Natural killer cell treated with Interleukin-12 subunit alpha and Interleukin-12 subunit beta and Interleukin-15 and Interleukin-18, amount 100 ng/mL, for 72 hours (primary cell): ENCODE data around the gene TWIST2. TPM values are rescaled to one million over a fixed set of nuclear protein-coding genes. Genes with fewer than 3 reads are reported as not detected.
A peak's percentile ranks its signal among the peaks of the same experiment; 100 is the strongest.

Experiments used
- ATAC-seq, 2 donors: fragments of 150-1000 bp; cut with Tn5 transposase in 1 of 2; sonication (Bioruptor Pico), chemical (Tn5 transposase) in 1 of 2; 2 replicates each; pipeline ENCODE4 v1.10.0; 2021
- DNase-seq: peaks from one replicate; pipeline ENCODE4 v3.0.0; 2022; ENCODE audit warnings: low spot score
- H3K27ac Mint-ChIP-seq, 2 donors: 1 replicate in 1 of 2; 2 replicates in 1 of 2; pipeline ENCODE4 v1.8.0; 2022; ENCODE audit warnings: mixed read lengths in 2 of 2, mild to moderate bottlenecking in 1 of 2, moderate library complexity in 1 of 2
- H3K27me3 Mint-ChIP-seq, 2 donors: 1 replicate in 1 of 2; 2 replicates in 1 of 2; pipeline ENCODE4 v1.8.0; 2022; ENCODE audit warnings: mixed read lengths in 2 of 2
- H3K36me3 Mint-ChIP-seq: one replicate; pipeline ENCODE4 v1.8.0; 2022; ENCODE audit warnings: mixed read lengths
- H3K4me1 Mint-ChIP-seq, 2 donors: 1 replicate in 1 of 2; 2 replicates in 1 of 2; pipeline ENCODE4 v1.8.0; 2022; ENCODE audit warnings: low read depth in 2 of 2, mixed read lengths in 2 of 2, mild to moderate bottlenecking in 1 of 2
- H3K4me3 Mint-ChIP-seq: one replicate; pipeline ENCODE4 v1.8.0; 2022; ENCODE audit warnings: mixed read lengths
- H3K9me3 Mint-ChIP-seq: 2 replicates; pipeline ENCODE4 v1.8.0; 2022; ENCODE audit warnings: mixed read lengths
- total RNA-seq, 2 donors: library from RNA; stranded (reverse); gene quantifications; one replicate each; pipeline ENCODE4 v1.2.3, GENCODE V29; 2022

TWIST2 gene
- total RNA-seq, 2 donors from 2014 or later = not detected

DNA sequence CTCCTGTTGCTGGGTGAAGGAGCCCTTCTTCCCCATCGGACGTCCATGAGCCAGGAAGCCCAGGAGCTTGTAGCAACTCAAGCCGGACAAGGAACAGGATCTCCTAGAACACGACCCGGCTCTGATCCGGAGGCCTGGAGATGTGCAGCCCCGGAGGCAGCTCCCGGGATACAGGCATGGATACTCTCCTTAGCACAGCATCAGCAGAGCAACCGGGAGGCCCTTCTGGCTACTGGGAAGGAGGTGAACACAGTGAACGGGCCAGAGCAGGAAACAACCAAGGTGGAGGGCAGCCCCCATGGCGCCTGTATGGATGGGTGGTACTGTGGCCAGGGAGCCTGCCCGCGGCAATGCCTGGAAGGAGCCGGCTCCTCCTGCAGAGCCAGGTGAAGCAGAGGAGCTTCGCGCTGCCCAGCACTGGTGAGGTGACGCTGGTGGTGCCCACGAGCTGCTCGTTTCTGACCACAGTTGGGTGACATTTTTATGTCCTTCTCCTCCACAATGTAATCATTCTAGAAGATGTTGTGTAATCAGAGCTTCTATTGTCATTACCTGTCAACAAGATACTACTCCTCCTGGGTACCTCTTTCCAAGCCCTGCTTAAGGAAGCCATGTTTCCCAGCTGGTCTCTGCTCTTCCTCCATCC, 94.3 kb downstream of the TWIST2 start:
- Mint-ChIP-seq H3K36me3 (no peaks in the 10 kb centered on the region), H3K27ac (no peak overlapping the region), H3K4me3 (no peak overlapping the region), H3K9me3 (no peaks in the 10 kb centered on the region), H3K4me1 (no peaks in the 10 kb centered on the region), H3K27me3 (peaks cover 10 to 15% of the 10 kb centered on the region in 2 donors)
- ATAC-seq (no peak), DNase-seq (no peak)

GRCh38 chr2:238942726-238943300, 94.9 kb downstream of the TWIST2 start:
- Mint-ChIP-seq H3K27me3 (peaks cover 10 to 15% of the 10 kb centered on the region in 2 donors), H3K4me3 (no peak overlapping the region), H3K27ac (no peak overlapping the region), H3K9me3 (no peaks in the 10 kb centered on the region), H3K4me1 (no peaks in the 10 kb centered on the region), H3K36me3 (no peaks in the 10 kb centered on the region)
- no peak for DNase-seq
- no peak for ATAC-seq

GRCh38 chr2:238943338-238944067, 95.6 kb downstream of the TWIST2 start:
- Mint-ChIP-seq H3K27ac (no peak overlapping the region), H3K9me3 (no peaks in the 10 kb centered on the region), H3K4me3 (no peak overlapping the region), H3K4me1 (peaks cover 5 to 7% of the 10 kb centered on the region in 2 donors), H3K36me3 (no peaks in the 10 kb centered on the region), H3K27me3 (peaks cover 10 to 15% of the 10 kb centered on the region in 2 donors)
- ATAC-seq = no peak
- DNase-seq = no peak

DNA sequence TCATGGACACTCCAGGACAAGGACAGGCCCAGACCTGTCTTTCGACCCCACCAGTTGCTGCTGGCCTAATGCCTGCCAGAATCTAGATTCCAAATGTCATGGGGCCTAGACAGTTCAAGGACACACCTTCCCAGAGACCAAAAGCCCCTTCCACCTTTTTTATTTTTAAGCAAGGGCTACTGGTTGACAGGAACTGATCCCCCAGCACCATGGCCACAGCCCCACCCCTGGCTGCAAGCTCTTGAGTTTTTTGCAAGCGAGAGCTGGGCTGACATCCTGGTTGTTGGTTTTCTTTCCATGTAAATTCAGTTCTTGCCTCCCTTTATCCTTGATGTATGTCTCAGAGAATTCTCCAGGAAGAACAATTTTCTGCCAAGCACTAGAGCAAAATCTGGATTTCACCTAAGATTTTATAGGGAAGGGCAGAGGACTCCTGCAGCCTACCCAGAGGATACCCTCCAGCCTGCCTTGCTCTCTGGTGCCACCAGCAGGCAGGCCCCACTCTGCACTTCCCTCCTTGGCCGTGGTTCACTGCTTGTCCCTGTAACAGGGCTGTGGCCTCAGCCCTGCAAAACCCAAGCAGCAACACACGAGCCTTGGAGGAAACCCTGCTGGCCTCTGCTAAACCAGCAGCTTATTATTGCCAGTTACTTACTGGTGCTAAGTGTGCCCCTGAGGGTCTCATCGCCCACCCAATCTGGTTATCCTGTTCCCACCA, 97.7 kb downstream of the TWIST2 start:
- ATAC-seq (no peak), DNase-seq (no peak)
- Mint-ChIP-seq H3K9me3 (no peaks in the 10 kb centered on the region), H3K4me3 (no peak overlapping the region), H3K36me3 (no peaks in the 10 kb centered on the region), H3K27me3 (peaks cover 10 to 15% of the 10 kb centered on the region in 2 donors), H3K27ac (no peak overlapping the region), H3K4me1 (peaks cover 8 to 10% of the 10 kb centered on the region in 2 donors)

- no peak overlapping the region for H3K4me3 Mint-ChIP-seq
- H3K9me3 Mint-ChIP-seq = no peaks in the 10 kb centered on the region
- ATAC-seq (no peak), DNase-seq (no peak)
- H3K4me1 Mint-ChIP-seq = peaks cover 8 to 10% of the 10 kb centered on the region in 2 donors
- H3K27ac Mint-ChIP-seq = no peak overlapping the region
- no peaks in the 10 kb centered on the region for H3K36me3 Mint-ChIP-seq
- peaks cover 6 to 9% of the 10 kb centered on the region in 2 donors for H3K27me3 Mint-ChIP-seq
These were observed 98.7 kb downstream of the TWIST2 start for GRCh38 chr2:238946318-238947242.

- ATAC-seq (no peak), DNase-seq (no peak)
- Mint-ChIP-seq H3K4me1 (peaks cover 8 to 10% of the 10 kb centered on the region in 2 donors), H3K4me3 (no peak overlapping the region), H3K9me3 (no peaks in the 10 kb centered on the region), H3K27ac (no peak overlapping the region), H3K36me3 (no peaks in the 10 kb centered on the region), H3K27me3 (peaks cover 6 to 17% of the 10 kb centered on the region in 2 donors)
These were observed 99.4 kb downstream of the TWIST2 start for GRCh38 chr2:238947243-238947760.

GRCh38 chr2:238947920-238948710, 100.2 kb downstream of the TWIST2 start:
- Mint-ChIP-seq H3K27me3 (peaks cover 3 to 17% of the 10 kb centered on the region in 2 donors), H3K27ac (peak overlapping the region in 1 of 2 donors; percentile 16), H3K9me3 (no peaks in the 10 kb centered on the region), H3K4me3 (no peak overlapping the region), H3K36me3 (no peaks in the 10 kb centered on the region), H3K4me1 (peaks cover 8 to 10% of the 10 kb centered on the region in 2 donors)
- ATAC-seq (peak; percentile 44 to 54), DNase-seq (no peak)

DNA sequence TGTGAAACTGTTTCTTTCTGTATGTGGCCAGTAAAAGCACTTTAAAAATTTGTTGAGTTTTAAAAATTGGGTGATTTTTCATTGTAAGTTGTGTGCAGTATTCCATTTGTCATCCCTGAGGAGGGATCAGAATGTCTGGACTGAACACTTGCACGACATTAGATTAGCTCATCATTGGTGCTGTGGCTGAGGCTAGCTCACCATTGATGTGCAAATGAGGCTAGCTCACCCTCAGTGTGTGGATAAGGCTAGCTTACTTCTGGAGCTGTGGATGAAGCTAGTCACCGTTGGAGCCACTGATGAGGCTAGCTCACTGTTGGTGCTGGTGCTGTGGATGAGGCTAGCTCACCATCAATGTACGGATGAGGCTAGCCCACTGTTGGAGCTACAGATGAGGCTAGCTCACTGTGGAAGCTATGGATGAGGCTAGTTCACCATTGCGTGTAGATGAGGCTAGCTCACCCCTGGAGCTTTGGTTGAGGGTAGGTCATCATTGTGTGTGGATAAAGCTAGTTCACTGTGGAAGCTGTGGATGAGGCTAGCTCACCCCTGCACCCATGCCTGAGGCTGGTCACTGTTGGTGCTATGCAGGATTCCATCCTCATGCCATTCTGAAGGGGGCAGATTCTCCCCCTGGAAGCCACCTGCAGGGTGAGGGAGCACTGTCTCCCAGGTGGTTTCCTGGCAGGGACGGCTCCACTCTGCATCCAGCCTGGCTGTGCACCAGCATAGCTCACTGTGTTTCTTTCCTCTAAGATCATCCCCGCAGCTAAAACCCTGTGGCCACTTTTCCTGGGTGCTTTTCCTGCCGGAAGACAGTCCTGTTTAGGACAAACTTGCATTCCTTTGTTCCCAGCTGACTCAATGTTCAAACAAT, 101.1 kb downstream of the TWIST2 start:
- Mint-ChIP-seq H3K27ac (peak overlapping the region in 1 of 2 donors; percentile 16), H3K27me3 (peaks cover 3 to 20% of the 10 kb centered on the region in 2 donors), H3K4me1 (peaks cover 8 to 10% of the 10 kb centered on the region in 2 donors), H3K36me3 (no peaks in the 10 kb centered on the region), H3K4me3 (no peak overlapping the region), H3K9me3 (no peaks in the 10 kb centered on the region)
- ATAC-seq (no peak), DNase-seq (no peak)

DNA sequence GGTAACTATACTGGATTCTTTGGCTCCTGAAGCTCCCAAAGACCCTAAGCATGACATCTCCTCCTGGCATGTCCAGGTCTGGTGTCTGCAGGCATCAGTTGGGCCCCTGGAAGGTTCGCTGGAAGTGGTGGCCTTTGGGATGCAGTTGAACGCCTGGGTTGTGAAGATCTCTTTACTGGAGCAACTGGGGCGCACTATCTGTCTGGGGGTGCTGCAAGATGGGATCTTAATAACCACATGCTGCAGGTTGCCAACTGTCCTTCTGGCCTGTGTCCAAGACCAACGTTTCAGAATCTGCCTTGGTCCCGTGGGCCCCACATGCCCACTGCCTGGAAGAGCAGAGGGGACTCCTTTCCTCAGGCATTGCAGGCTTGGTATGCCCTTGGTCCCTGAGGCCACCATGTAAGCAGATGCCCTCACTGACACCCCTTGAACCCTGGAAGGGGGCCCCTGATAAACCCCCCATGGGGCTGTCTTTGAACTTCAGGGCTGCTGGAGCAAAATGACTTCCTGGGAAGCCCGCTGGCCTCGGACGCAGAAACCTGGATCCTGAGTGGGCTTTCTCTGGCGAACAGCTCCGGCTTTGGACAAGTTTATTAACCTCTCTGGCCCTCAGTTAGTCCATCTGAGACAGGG, 101.9 kb downstream of the TWIST2 start:
- no peak for ATAC-seq
- DNase-seq = no peak
- Mint-ChIP-seq H3K36me3 (no peaks in the 10 kb centered on the region), H3K9me3 (no peaks in the 10 kb centered on the region), H3K4me1 (peaks cover 8 to 10% of the 10 kb centered on the region in 2 donors), H3K4me3 (no peak overlapping the region), H3K27ac (no peak overlapping the region), H3K27me3 (peaks cover 6 to 23% of the 10 kb centered on the region in 2 donors)

GRCh38 chr2:238950551-238950950, 102.7 kb downstream of the TWIST2 start:
- no peak for DNase-seq
- Mint-ChIP-seq H3K27ac (no peak overlapping the region), H3K36me3 (no peaks in the 10 kb centered on the region), H3K4me3 (no peak overlapping the region), H3K9me3 (no peaks in the 10 kb centered on the region), H3K4me1 (peaks cover 8 to 10% of the 10 kb centered on the region in 2 donors), H3K27me3 (peaks cover 9 to 23% of the 10 kb centered on the region in 2 donors)
- ATAC-seq = peak in 1 of 2 donors; percentile 53

DNA sequence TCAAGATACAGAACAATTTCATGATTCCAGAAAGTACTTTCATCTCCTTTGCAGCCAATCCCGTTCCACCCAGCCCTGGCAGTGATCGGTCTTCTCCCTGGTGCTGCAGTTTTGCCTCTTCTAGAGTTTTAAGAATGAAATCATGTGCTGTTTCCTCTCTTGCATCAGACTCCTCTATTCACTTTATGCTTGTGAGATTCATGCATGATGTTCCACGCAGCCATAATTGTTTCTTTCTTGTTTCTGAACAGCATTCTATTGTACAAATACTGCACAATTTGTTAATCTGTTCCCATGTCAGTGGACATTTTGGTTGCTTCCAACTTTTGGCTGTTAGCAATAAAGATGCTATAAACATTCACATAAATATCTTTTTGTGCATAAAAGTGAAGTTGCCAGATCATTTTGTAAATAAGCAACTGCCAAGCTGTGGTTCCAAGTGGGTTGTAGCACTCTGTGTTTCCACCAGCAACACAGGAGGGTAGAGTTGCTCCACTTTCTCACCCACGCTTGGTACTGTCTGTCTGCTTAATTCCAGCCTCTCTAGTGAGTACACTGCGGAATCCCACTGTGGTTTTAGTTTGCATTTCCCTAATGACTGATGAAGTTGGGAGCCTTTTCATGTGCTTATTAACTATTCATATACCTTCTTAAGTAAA, 104.5 kb downstream of the TWIST2 start:
- Mint-ChIP-seq H3K4me1 (peaks cover 8 to 10% of the 10 kb centered on the region in 2 donors), H3K4me3 (no peak overlapping the region), H3K36me3 (no peaks in the 10 kb centered on the region), H3K27me3 (peaks cover 15 to 30% of the 10 kb centered on the region in 2 donors), H3K9me3 (no peaks in the 10 kb centered on the region), H3K27ac (no peak overlapping the region)
- no peak for DNase-seq
- ATAC-seq = no peak
